GM12865 (cell line): ENCODE data around the gene NAT10.
"Not testable (repeated sequence)": the region's sequence is repeated elsewhere in the genome, so short reads cannot be mapped to it uniquely, and the experiment has no call there.

Experiments used
- DNase-seq: peaks from one replicate; pipeline ENCODE4 v3.0.0; 2010; ENCODE audit warnings: low read depth
- H3K4me3 ChIP-seq: 2 replicates; pipeline ENCODE4 v1.5.1; 2011; ENCODE audit warnings: mild to moderate bottlenecking, low read depth, low read length, control low read depth
- CTCF ChIP-seq: IDR thresholded peaks from 2 replicates; pipeline ENCODE4 v1.5.1; 2011; ENCODE audit warnings: low read length, control low read depth, low read depth, inconsistent platforms; ENCODE audit not compliant: insufficient read depth; ENCODE audit errors: missing control alignments

Gene NAT10

DNA sequence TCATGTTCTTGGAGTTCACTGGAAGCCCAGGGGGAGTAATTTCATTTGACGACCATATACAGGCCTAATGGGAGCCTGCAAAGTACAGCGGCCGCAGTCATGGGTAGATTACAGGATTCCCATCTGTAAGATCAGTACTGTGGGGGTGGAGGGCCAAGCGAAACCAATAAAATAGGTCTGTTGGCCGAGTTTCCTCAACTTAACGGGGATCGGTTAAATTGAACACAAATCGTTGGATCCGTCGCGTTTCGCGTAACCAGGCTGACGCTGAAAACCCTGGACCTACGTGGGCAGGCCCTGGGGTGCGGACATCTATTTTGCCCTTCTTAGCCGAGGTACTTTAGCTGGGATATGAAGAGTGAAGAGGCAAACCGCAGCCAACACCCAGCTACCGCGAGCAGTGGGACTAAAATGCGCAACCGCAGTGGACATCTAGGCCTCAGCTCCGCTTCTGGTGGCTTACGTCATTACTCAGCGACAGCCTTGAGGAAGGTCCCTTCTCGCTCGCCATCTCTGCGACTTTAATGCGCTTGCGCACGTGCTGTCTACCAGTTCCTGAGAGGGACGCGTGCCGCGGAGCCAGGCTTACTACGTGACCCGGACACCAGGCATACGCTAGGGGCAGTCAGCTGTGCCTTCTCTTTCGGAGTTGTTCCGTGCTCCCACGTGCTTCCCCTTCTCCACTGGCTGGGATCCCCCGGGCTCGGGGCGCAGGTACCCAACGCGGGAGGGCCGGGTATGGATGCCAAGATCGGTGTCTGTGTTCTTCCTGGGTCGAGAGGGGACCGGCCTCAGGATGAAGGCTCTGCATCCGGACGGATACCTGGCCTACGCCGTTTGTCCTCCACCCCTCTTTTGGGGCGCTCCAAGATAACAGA lies at the start of gene NAT10:
Gene NAT10 (plus strand): TSS at position 551 of the 878 bp plus-strand sequence. CDS start 2,597 bp downstream, outside the sequence.
- DNase-seq, result peak; percentile 99
- peak; percentile 13 for TF ChIP-seq CTCF
- H3K4me3 ChIP-seq, result peak within 1 kb of the TSS; percentile 91

- no peak for TF ChIP-seq CTCF
- DNase-seq, result no peak
- peak overlapping the region; percentile 22; the same call in 1 of the 2 replicates for H3K4me3 ChIP-seq
Measured at GRCh38 chr11:34056672-34057071, 48.8 kb upstream of the NAT10 start.

- no peak overlapping the region for H3K4me3 ChIP-seq
- no peak for TF ChIP-seq CTCF
- no peak for DNase-seq
Measured at GRCh38 chr11:34063061-34063795, 42.2 kb upstream of the NAT10 start.

DNA sequence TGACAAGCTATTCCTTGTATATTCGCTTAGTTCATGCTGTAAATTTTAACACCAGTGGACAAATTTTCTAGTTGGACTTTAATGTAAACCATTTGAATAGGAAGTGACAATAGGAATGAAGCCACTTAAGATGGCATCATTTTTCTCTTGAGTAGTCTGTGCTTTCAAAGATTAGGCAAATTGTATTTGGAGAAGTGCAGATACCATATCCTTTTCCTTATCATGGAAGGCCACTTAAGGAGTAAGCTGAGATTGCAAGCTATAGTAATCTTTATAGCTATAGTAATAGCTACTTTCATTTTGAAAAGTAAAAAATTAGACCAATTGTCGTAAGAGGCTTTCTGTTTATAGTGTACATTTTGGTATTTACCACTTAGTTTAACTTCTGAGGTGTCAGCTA lies 41.1 kb upstream of the NAT10 start:
- H3K4me3 ChIP-seq, result no peak overlapping the region
- TF ChIP-seq CTCF, result no peak

DNA sequence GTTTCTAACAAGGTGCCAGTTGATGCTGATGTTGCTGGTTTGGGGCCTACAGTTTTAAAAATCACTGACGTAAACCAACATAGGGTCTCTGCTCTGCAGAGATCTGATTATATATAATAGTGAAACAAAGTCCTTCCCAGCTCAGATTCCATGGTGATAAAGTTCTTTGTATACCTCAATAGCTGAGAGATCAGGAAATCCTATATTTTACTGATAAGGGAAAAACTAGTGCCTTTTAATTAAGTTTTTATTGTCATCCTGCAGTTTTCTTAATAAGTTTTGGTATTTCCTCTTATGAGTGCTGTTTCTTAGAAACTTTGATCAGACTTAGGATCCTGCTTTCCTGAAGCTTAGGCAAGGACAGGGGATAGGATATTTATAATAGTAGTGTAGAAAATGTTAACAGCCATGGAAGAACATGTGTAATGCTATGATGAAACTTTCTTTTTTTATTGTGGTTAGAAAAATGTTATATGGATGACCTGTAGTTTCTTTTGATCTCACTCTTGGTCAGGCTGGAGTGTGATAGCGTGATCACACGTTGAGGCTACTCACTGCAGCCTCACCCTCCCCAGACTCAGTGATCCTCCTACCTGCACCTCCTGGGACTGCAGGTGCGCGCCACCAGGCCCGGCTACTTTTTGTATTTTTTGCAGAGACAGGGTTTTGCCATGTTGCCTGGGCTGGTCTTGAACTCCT lies 39.8 kb upstream of the NAT10 start:
- H3K4me3 ChIP-seq, result no peak overlapping the region
- no peak for TF ChIP-seq CTCF
- no peak for DNase-seq

More for the DNA sequence above, 41.1 kb upstream of the NAT10 start:
- DNase-seq, result no peak

GRCh38 chr11:34066766-34067165 lies 38.7 kb upstream of the NAT10 start:
- DNase-seq, H3K4me3 ChIP-seq: not testable (repeated sequence)

DNA sequence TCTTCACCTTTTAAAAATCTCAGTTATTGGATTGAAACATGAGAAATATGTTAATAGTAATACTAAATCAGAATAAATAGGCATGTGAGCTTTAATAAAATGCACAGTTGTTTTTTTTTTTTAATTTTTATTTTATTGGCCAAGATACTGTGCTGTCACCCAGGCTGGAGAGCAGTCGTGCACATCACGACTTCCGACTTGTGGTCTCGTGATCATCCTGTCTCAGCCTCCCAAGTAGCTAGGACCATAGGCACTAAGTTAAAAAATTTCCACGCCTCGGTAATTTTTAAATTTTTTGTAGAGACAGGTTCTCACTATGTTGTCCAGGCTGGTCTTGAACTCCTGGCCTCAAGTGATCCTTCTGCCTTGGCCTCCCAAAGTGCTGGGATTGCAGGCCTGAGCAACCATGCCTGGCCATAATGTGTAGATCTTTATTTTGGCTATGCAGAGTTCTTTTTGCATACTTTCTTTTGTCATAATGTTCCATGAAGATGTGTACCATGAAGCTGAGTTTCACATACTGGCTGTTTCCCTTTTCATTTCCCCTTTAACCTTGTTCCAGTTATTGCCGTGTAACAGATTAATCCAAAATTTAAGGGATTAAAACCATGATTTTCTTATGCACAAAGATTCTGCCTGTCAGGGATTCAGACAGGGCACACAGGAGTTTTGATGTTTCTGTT lies 37.9 kb upstream of the NAT10 start:
- no peak overlapping the region for H3K4me3 ChIP-seq
- DNase-seq, result peak; percentile 44

More for the DNA sequence above, 37.9 kb upstream of the NAT10 start:
- TF ChIP-seq CTCF, result no peak
